ENCODE data around the gene PTPRG. TPM values are rescaled to one million over a fixed set of nuclear protein-coding genes. Genes with fewer than 3 reads are reported as not detected.

The PTPRG gene
- total RNA-seq, 3 donors from 2014 or later (not counting 1 experiment from before 2014, with no cell fraction given) = 1.0 to 2.9 (median 2.5) TPM

DNA sequence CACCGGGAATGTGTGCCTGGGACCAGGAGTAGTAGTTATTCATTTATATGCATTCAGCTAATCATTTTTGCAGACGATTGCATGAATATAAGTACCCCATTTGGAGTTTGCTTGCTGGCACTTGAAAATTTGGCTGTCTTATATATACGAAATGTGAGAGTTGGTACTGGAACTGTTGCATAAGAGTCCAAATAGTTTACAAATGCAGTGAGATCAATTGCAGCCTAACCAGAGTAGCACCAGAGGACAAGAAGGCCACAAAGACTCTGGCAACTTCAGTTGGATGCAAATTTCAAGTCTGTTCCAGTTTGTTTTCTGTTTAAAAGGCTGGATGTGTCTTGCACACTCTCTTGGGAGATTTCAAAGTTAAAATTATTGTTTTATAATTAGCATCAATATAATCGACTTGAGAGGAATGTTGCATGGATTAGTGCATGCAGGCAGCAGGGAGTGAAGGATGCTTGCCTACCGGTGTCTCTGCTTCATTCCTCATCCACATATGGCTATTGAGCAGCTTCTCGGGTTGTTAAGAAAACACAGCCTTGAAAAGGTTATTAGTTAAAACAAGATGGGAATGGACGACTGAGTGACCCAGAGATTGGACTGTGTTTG is 213.0 kb downstream of the PTPRG start:
- no peaks in the 10 kb centered on the region for H3K4me1 ChIP-seq (ENCODE audit: control insufficient read depth, insufficient read depth, low read length)
- H3K9me3 ChIP-seq (ENCODE audit: control insufficient read depth, insufficient read depth, low read length) = no peaks in the 10 kb centered on the region
- intact Hi-C loops (cut with micrococcal nuclease) = no loop called here
- DNase-seq (no peak), ATAC-seq (no peak)
- H3K27me3 Mint-ChIP-seq (ENCODE audit: low read depth in 2 of 2) = no peaks in the 10 kb centered on the region
- 84% methylated on average over 6 of the region's 7 CpGs for WGBS (ENCODE audit: insufficient coverage)
- no peaks in the 10 kb centered on the region for H3K36me3 Mint-ChIP-seq
- no peak overlapping the region for H3K4me3 ChIP-seq (ENCODE audit: low read length)
- no peaks in the 10 kb centered on the region for H3K36me3 ChIP-seq (ENCODE audit: control insufficient read depth, insufficient read depth, low read length)
- no peak overlapping the region for H3K27ac ChIP-seq (ENCODE audit: low read length)
- no peak overlapping the region for H3K27ac Mint-ChIP-seq
- TF ChIP-seq, protein P1, sequence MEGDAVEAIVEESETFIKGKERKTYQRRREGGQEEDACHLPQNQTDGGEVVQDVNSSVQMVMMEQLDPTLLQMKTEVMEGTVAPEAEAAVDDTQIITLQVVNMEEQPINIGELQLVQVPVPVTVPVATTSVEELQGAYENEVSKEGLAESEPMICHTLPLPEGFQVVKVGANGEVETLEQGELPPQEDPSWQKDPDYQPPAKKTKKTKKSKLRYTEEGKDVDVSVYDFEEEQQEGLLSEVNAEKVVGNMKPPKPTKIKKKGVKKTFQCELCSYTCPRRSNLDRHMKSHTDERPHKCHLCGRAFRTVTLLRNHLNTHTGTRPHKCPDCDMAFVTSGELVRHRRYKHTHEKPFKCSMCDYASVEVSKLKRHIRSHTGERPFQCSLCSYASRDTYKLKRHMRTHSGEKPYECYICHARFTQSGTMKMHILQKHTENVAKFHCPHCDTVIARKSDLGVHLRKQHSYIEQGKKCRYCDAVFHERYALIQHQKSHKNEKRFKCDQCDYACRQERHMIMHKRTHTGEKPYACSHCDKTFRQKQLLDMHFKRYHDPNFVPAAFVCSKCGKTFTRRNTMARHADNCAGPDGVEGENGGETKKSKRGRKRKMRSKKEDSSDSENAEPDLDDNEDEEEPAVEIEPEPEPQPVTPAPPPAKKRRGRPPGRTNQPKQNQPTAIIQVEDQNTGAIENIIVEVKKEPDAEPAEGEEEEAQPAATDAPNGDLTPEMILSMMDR (IDR thresholded peaks at IDR 0.05) = no peak
- no peaks in the 10 kb centered on the region for H3K4me1 Mint-ChIP-seq
- H3K27me3 ChIP-seq (ENCODE audit: control insufficient read depth, insufficient read depth, low read length) = no peaks in the 10 kb centered on the region
- peaks cover 10 to 11% of the 10 kb centered on the region in 2 donors for H3K9me3 Mint-ChIP-seq
- no peak overlapping the region for H3K4me3 Mint-ChIP-seq

DNA sequence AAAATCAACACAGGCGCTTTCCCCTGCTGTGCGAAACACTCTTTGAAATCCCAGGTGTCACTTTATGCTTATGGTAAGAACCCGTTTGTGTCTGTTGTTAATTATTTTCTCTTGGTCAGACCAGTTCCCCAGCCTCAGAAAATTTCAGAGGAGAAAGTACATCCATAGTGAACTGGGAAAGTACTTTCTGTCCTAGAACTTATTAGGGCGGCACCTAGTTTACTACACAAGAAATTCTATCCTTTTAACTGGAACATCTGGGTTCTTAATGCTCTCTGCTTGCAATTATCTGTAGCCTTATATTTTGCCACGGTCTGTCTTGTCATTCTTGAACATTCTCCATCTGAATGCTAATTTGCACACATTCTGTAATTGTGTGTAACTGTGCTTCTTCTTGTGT is 215.0 kb downstream of the PTPRG start:
- H3K36me3 ChIP-seq (ENCODE audit: control insufficient read depth, insufficient read depth, low read length) = no peaks in the 10 kb centered on the region
- no peak overlapping the region for H3K27ac Mint-ChIP-seq
- H3K4me3 ChIP-seq (ENCODE audit: low read length) = no peak overlapping the region
- 86% methylated on average over 5 of the region's 5 CpGs for WGBS (ENCODE audit: insufficient coverage)
- H3K4me1 Mint-ChIP-seq = no peaks in the 10 kb centered on the region
- no peaks in the 10 kb centered on the region for H3K36me3 Mint-ChIP-seq
- no peak overlapping the region for H3K27ac ChIP-seq (ENCODE audit: low read length)
- H3K27me3 Mint-ChIP-seq (ENCODE audit: low read depth in 2 of 2) = peaks cover 0 to 5% of the 10 kb centered on the region in 2 donors
- ATAC-seq = no peak
- H3K4me1 ChIP-seq (ENCODE audit: control insufficient read depth, insufficient read depth, low read length) = no peaks in the 10 kb centered on the region
- TF ChIP-seq, protein P1 (IDR thresholded peaks at IDR 0.05) = no peak
- H3K27me3 ChIP-seq (ENCODE audit: control insufficient read depth, insufficient read depth, low read length) = no peaks in the 10 kb centered on the region
- H3K9me3 Mint-ChIP-seq = peaks cover 6 to 7% of the 10 kb centered on the region in 2 donors
- no peaks in the 10 kb centered on the region for H3K9me3 ChIP-seq (ENCODE audit: control insufficient read depth, insufficient read depth, low read length)
- H3K4me3 Mint-ChIP-seq = no peak overlapping the region
- intact Hi-C loops (cut with micrococcal nuclease) = no loop called here
- no peak for DNase-seq

DNA sequence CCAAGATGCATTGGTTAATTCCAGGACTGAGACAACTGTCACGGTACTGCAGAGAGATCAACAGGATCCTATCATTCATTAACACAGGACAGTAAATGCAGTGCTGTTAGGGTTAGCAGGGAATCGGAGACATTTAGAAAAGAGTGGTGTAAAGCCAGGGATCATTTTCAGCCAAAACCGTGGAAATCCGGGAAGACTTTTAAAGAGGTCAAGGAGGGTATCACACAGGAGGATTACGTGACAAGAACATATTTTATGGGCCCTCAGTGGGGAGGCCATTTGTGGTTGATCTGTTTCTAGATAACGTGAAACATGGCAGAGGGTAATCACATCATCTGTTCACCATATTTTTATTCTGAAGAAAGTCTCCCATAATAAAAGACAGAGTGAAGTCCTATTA is 216.1 kb downstream of the PTPRG start:
- TF ChIP-seq, protein P1 (IDR thresholded peaks at IDR 0.05) = no peak
- Mint-ChIP-seq H3K27ac (no peak overlapping the region), H3K4me1 (no peaks in the 10 kb centered on the region), H3K4me3 (no peak overlapping the region), H3K36me3 (no peaks in the 10 kb centered on the region), H3K9me3 (peaks cover 6 to 7% of the 10 kb centered on the region in 2 donors), H3K27me3 (ENCODE audit: low read depth in 2 of 2) (peaks cover 0 to 5% of the 10 kb centered on the region in 2 donors)
- WGBS (ENCODE audit: insufficient coverage) = 74% methylated on average over 6 of the region's 6 CpGs
- no peak overlapping the region for H3K27ac ChIP-seq (ENCODE audit: low read length)
- H3K36me3 ChIP-seq (ENCODE audit: control insufficient read depth, insufficient read depth, low read length) = no peaks in the 10 kb centered on the region
- H3K4me3 ChIP-seq (ENCODE audit: low read length) = no peak overlapping the region
- H3K4me1 ChIP-seq (ENCODE audit: control insufficient read depth, insufficient read depth, low read length) = no peaks in the 10 kb centered on the region
- H3K9me3 ChIP-seq (ENCODE audit: control insufficient read depth, insufficient read depth, low read length) = no peaks in the 10 kb centered on the region
- no peak for ATAC-seq
- DNase-seq = no peak
- H3K27me3 ChIP-seq (ENCODE audit: control insufficient read depth, insufficient read depth, low read length) = no peaks in the 10 kb centered on the region
- intact Hi-C loops (cut with micrococcal nuclease) = no loop called here

DNA sequence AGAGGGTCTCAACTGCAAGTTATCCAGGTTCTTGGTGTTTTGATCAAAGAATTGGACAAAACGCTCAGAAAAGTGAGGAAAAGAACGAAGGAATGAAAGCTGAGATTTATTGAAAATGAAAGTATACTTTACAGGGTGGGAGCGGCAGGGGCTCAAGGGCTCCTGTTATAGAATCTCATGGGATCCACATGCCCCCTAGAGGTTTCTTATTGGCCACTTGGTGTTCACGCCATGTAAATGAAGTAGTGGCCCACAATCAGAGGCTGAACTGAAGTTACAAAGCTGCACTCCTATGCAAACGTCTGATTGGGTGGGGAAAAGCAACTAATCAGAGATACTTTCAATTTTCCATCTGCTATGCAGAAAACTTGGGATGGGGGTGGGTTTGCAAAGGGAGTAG is 216.7 kb downstream of the PTPRG start:
- no peaks in the 10 kb centered on the region for H3K9me3 ChIP-seq (ENCODE audit: control insufficient read depth, insufficient read depth, low read length)
- DNase-seq (no peak), ATAC-seq (no peak)
- no peaks in the 10 kb centered on the region for H3K36me3 Mint-ChIP-seq
- TF ChIP-seq, protein P1 (IDR thresholded peaks at IDR 0.05) = no peak
- no peaks in the 10 kb centered on the region for H3K4me1 ChIP-seq (ENCODE audit: control insufficient read depth, insufficient read depth, low read length)
- intact Hi-C loops (cut with micrococcal nuclease) = no loop called here
- H3K27me3 Mint-ChIP-seq (ENCODE audit: low read depth in 2 of 2) = peaks cover 0 to 5% of the 10 kb centered on the region in 2 donors
- no peaks in the 10 kb centered on the region for H3K27me3 ChIP-seq (ENCODE audit: control insufficient read depth, insufficient read depth, low read length)
- no peak overlapping the region for H3K4me3 ChIP-seq (ENCODE audit: low read length)
- no peaks in the 10 kb centered on the region for H3K4me1 Mint-ChIP-seq
- H3K9me3 Mint-ChIP-seq = peaks cover 6 to 7% of the 10 kb centered on the region in 2 donors
- no peak overlapping the region for H3K4me3 Mint-ChIP-seq
- no peak overlapping the region for H3K27ac Mint-ChIP-seq
- WGBS (ENCODE audit: insufficient coverage) = 78% methylated on average over 5 of the region's 5 CpGs
- no peaks in the 10 kb centered on the region for H3K36me3 ChIP-seq (ENCODE audit: control insufficient read depth, insufficient read depth, low read length)
- no peak overlapping the region for H3K27ac ChIP-seq (ENCODE audit: low read length)

Data from natural killer cell (primary cell).